Small intestine (tissue), 7 donors: ENCODE data around the gene EGR4. TPM values are rescaled to one million over a fixed set of nuclear protein-coding genes. Genes with fewer than 3 reads are reported as not detected.
A peak's percentile ranks its signal among the peaks of the same experiment; 100 is the strongest.
"Not testable (repeated sequence)": the region's sequence is repeated elsewhere in the genome, so short reads cannot be mapped to it uniquely, and the experiment has no call there.

Source experiments
- DNase-seq, 2 donors: peaks; one replicate each; pipeline versions ENCODE4 v3.0.0 to v3.0.0-alpha.2; 2013
- FAIRE-seq: peaks from 2 replicates; lab custom pipeline; 2012; peaks lifted over from hg19 to GRCh38; lab: Jason Lieb, UNC
- H3K27ac ChIP-seq, 3 donors: one replicate each; pipeline ENCODE4 v1.5.1; 2013; ENCODE audit warnings: low read length in 2 of 3, mild to moderate bottlenecking in 2 of 3, control low read depth in 1 of 3, inconsistent platforms in 1 of 3, low read depth in 1 of 3, moderate library complexity in 1 of 3
- H3K27me3 ChIP-seq, 3 donors: one replicate each; pipeline ENCODE4 v1.6.1; 2013; ENCODE audit warnings: low read length in 3 of 3, inconsistent platforms in 1 of 3; ENCODE audit not compliant: control insufficient read depth in 3 of 3, insufficient read depth in 3 of 3
- H3K36me3 ChIP-seq, 3 donors: one replicate each; pipeline ENCODE4 v1.6.1; 2013; ENCODE audit warnings: low read length in 3 of 3, inconsistent platforms in 1 of 3, low read depth in 1 of 3, mild to moderate bottlenecking in 1 of 3, moderate library complexity in 1 of 3; ENCODE audit not compliant: control insufficient read depth in 3 of 3, insufficient read depth in 2 of 3
- H3K4me1 ChIP-seq, 3 donors: one replicate each; pipeline ENCODE4 v1.6.1; 2013; ENCODE audit warnings: low read length in 2 of 3, inconsistent platforms in 1 of 3, low read depth in 1 of 3, mild to moderate bottlenecking in 1 of 3, moderate library complexity in 1 of 3; ENCODE audit not compliant: control insufficient read depth in 3 of 3, insufficient read depth in 2 of 3
- H3K4me3 ChIP-seq, 3 donors: one replicate each; pipeline ENCODE4 v1.5.1; 2013; ENCODE audit warnings: low read length in 3 of 3, control low read depth in 1 of 3, inconsistent platforms in 1 of 3, low read depth in 1 of 3, mild to moderate bottlenecking in 1 of 3, moderate library complexity in 1 of 3
- H3K9me3 ChIP-seq, 2 donors: one replicate each; pipeline ENCODE4 v1.6.1; 2013; ENCODE audit warnings: low read depth in 1 of 2, low read length in 1 of 2; ENCODE audit not compliant: control insufficient read depth in 2 of 2, insufficient read depth in 1 of 2
- WGBS, 3 donors: extraction: QIAGEN DNeasy Blood & Tissue Kit; methylation state at CpG; one replicate each; pipeline ENCODE4 v1.1.7; 2013; 5-methylcytosine and 5-hydroxymethylcytosine counted together
- polyA plus RNA-seq, 4 donors: library from polyadenylated mRNA; stranded (reverse) in 3 of 4; unstranded in 1 of 4; fragments of 200-250 nt in 3 of 4; fragments of 120-200 nt in 1 of 4; gene quantifications; one replicate each; pipeline versions ENCODE4 v1.2.1 to v1.2.3, GENCODE V29; 2013
- donor health status: healthy with polysubstance abuse.
- donor health status: control.
- donor health status: control.
- donor health status: Bipolar disorder and iron deficiency.
- donor health status: healthy.

The EGR4 gene
- polyA plus RNA-seq, 4 donors: 0.01 to 0.04 TPM; not detected in 2

DNA sequence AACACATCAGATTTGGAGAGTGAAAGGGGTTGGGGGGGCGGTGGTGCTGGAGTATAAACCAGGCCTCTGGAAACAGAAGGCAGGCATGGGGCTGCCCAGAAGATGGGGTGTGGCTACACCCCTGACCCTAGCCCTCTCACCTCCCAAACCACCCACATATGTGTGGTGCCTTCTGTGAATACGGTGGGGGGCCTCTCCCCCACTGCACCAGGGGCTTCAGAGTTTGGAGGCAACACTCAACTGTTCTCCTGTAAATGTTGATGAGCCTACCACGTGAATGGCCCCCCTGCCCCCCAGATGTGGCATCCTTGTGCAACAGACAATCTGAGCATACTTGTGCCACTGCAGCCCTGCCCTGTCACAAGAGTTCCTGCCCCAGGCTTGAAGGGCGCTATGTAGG lies 28.6 kb downstream of the EGR4 start:
- DNase-seq (no peak), FAIRE-seq (no peak)
- H3K4me1 ChIP-seq: peaks cover 0 to 4% (median 0%) of the 10 kb centered on the region in 3 donors
- peaks cover 0 to 14% (median 0%) of the 10 kb centered on the region in 3 donors for H3K27me3 ChIP-seq
- H3K9me3 ChIP-seq: no peaks in the 10 kb centered on the region
- H3K36me3 ChIP-seq: peaks cover 0 to 7% (median 0%) of the 10 kb centered on the region in 3 donors
- no peak overlapping the region for H3K4me3 ChIP-seq
- no peak overlapping the region for H3K27ac ChIP-seq
- 81 to 88% (median 82%) methylated on average over 4 of the region's 4 CpGs for WGBS, 3 donors

DNA sequence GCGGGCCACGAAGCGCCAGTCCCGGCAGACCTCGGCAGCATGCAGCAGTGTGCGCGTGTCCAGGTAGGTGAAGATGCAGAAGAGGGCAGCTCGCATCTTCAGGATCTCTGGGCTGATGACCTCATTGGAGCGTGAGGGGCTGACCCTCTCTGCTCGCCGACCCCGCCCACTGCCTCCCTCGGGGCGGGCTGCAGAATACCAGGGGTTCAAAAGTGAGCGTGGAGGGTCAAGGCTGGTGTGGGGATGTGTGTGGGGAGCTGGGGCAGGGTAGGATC lies 29.1 kb downstream of the EGR4 start:
- DNase-seq (no peak), FAIRE-seq (no peak)
- no peaks in the 10 kb centered on the region for H3K9me3 ChIP-seq
- 92 to 97% (median 95%) methylated on average over 15 of the region's 15 CpGs for WGBS, 3 donors
- H3K36me3 ChIP-seq: peaks cover 0 to 10% (median 0%) of the 10 kb centered on the region in 3 donors
- peaks cover 0 to 14% (median 0%) of the 10 kb centered on the region in 3 donors for H3K27me3 ChIP-seq
- H3K27ac ChIP-seq: no peak overlapping the region
- no peak overlapping the region for H3K4me3 ChIP-seq
- H3K4me1 ChIP-seq: peaks cover 0 to 4% (median 0%) of the 10 kb centered on the region in 3 donors

DNA sequence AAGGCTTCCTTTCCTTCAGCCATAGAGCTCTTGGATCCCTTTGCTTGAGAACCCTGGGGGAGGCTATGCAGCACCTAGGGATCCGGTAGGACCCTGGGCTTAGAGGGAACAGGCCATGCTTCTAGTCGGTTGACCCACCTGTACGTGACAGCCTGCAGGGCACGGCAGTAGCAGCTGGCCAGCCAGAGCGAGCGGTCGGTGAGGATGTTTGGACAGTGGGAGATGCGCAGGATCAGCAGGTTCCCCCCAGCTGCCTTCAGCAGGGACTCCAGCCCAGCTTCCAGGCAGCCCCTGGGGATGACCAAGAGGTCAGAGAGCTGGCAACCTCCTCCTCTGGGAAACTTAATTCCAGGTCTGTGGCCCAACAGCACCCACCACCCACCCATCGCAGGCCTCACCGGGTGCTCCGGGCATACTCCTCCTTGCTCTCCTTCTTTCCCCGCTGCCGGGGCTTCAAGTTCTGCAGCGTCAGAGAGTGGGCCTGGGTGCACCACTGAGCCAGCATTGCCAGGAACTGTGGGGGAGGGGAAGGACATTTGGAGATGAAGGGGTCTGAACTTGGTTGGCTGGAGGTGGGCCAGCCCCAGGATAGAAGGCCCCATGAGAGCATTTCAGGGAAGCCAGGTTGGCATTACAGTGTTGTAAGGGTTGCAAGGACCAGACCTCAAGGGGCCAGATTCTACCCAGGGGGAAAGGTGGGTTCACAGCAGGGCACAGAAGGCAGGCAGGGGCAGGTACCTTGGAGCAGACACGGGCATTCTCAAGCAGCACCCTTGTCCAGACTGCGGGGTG lies 29.6 kb downstream of the EGR4 start:
- DNase-seq (no peak), FAIRE-seq (no peak)
- Histone ChIP-seq H3K27me3 (peaks cover 0 to 12% (median 0%) of the 10 kb centered on the region in 3 donors), H3K4me3 (no peak overlapping the region), H3K36me3 (peaks cover 0 to 11% (median 0%) of the 10 kb centered on the region in 3 donors), H3K9me3 (no peaks in the 10 kb centered on the region), H3K27ac (no peak overlapping the region), H3K4me1 (peaks cover 0 to 4% (median 0%) of the 10 kb centered on the region in 3 donors)
- 95 to 97% (median 96%) methylated on average over 16 of the region's 16 CpGs for WGBS, 3 donors

DNA sequence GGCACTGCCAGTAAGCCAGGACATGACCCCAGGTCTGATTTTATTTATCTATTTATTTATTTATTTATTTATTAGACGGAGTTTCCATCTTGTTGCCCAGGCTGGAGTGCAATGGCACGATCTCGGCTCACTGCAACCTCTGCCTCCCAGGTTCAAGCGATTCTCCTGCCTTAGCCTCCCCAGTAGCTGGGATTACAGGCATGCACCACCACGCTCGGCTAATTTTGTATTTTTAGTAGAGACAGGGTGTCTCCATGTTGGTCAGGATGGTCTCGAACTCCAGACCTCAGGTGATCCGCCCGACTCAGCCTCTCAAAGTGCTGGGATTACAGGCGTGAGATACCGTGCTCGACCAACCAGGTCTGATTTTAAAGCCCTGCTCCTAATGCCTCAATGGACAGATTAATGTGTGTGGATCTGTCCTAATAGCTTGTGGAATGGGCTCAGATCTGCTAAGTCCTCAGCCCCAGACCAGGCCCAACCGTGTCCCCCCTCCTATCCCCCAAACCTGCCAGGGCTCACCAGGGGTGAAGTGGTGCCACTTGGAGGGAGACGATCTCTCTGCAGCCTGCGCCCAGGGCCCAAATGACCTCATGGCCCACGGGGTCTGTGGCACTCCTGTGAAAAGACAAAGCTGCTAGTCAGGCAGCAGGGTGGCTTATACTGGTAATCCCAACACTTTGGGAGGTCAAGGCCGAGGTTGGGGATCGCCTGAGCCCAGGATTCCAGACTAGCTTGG lies 30.5 kb downstream of the EGR4 start:
- FAIRE-seq, H3K27me3 ChIP-seq, H3K27ac ChIP-seq, DNase-seq, H3K4me3 ChIP-seq, H3K4me1 ChIP-seq, H3K9me3 ChIP-seq: not testable (repeated sequence)
- WGBS, 3 donors: 92 to 95% (median 93%) methylated on average over 18 of the region's 18 CpGs
- peaks cover 0 to 11% (median 0%) of the 10 kb centered on the region in 3 donors for H3K36me3 ChIP-seq

- Histone ChIP-seq H3K4me1 (no peaks in the 10 kb centered on the region), H3K9me3 (no peaks in the 10 kb centered on the region), H3K36me3 (peaks cover 0 to 11% (median 0%) of the 10 kb centered on the region in 3 donors), H3K27ac (no peak overlapping the region), H3K27me3 (no peaks in the 10 kb centered on the region), H3K4me3 (no peak overlapping the region)
- DNase-seq (no peak), FAIRE-seq (no peak)
- WGBS, 3 donors: 93 to 99% (median 94%) methylated on average over 4 of the region's 4 CpGs
Observed at GRCh38 chr2:73262108-73262651, 31.2 kb downstream of the EGR4 start.

- peaks cover 0 to 19% (median 0%) of the 10 kb centered on the region in 3 donors for H3K36me3 ChIP-seq
- H3K27ac ChIP-seq: no peak overlapping the region
- DNase-seq (peak; percentile 36 to 61), FAIRE-seq (no peak)
- no peak overlapping the region for H3K4me3 ChIP-seq
- 41 to 56% (median 45%) methylated on average over 15 to 17 of the region's 17 CpGs for WGBS, 3 donors
- H3K9me3 ChIP-seq: no peaks in the 10 kb centered on the region
- no peaks in the 10 kb centered on the region for H3K4me1 ChIP-seq
- no peaks in the 10 kb centered on the region for H3K27me3 ChIP-seq
Observed at GRCh38 chr2:73260338-73260984, 32.9 kb downstream of the EGR4 start.

- no peak overlapping the region for H3K27ac ChIP-seq
- peaks cover 0 to 24% (median 0%) of the 10 kb centered on the region in 3 donors for H3K36me3 ChIP-seq
- no peak for DNase-seq
- H3K9me3 ChIP-seq: no peaks in the 10 kb centered on the region
- WGBS, 3 donors: 77 to 97% (median 78%) methylated on average over 4 of the region's 4 CpGs
- no peak for FAIRE-seq
- H3K4me1 ChIP-seq: no peaks in the 10 kb centered on the region
- no peak overlapping the region for H3K4me3 ChIP-seq
- no peaks in the 10 kb centered on the region for H3K27me3 ChIP-seq
Observed at GRCh38 chr2:73259704-73260337, 33.5 kb downstream of the EGR4 start.

- H3K9me3 ChIP-seq: no peaks in the 10 kb centered on the region
- FAIRE-seq: no peak
- H3K27ac ChIP-seq: no peak overlapping the region
- DNase-seq: no peak
- H3K36me3 ChIP-seq: peaks cover 0 to 30% (median 0%) of the 10 kb centered on the region in 3 donors
- no peak overlapping the region for H3K4me3 ChIP-seq
- WGBS, 3 donors: 90 to 97% (median 96%) methylated on average over 8 of the region's 8 CpGs
- H3K4me1 ChIP-seq: no peaks in the 10 kb centered on the region
- no peaks in the 10 kb centered on the region for H3K27me3 ChIP-seq
Observed at GRCh38 chr2:73259276-73259675, 34.1 kb downstream of the EGR4 start.
